CD4-positive, alpha-beta T cell treated with Interleukin-17A for 1 hour (primary cell): ENCODE data around the gene RMI2.
A peak's percentile ranks its signal among the peaks of the same experiment; 100 is the strongest.
"Not testable (repeated sequence)": the region's sequence is repeated elsewhere in the genome, so short reads cannot be mapped to it uniquely, and the experiment has no call there.

Source experiments
- DNase-seq: peaks from one replicate; pipeline ENCODE4 v3.0.0-alpha.2; 2020

RMI2 gene

GRCh38 chr16:11345040-11345862, at the start of gene RMI2:
Gene RMI2, plus strand, starts transcription at chr16:11345459. Its CDS starts 13 bp downstream, at chr16:11345472.
- DNase-seq = peak; percentile 96

GRCh38 chr16:11295672-11296071, 49.6 kb upstream of the RMI2 start:
- DNase-seq = no peak

GRCh38 chr16:11296351-11296705, 48.9 kb upstream of the RMI2 start:
- DNase-seq = no peak

- no peak for DNase-seq
These were observed 48.4 kb upstream of the RMI2 start for GRCh38 chr16:11296706-11297491.

- peak; percentile 65 for DNase-seq
These were observed 47.6 kb upstream of the RMI2 start for GRCh38 chr16:11297492-11298142.

- DNase-seq = no peak
These were observed 46.9 kb upstream of the RMI2 start for GRCh38 chr16:11298143-11298900.

- not testable (repeated sequence) for DNase-seq
These were observed 46.2 kb upstream of the RMI2 start for GRCh38 chr16:11298950-11299547.

- DNase-seq = no peak
These were observed 45.2 kb upstream of the RMI2 start for GRCh38 chr16:11299865-11300559.

- DNase-seq = no peak
These were observed 44.7 kb upstream of the RMI2 start for GRCh38 chr16:11300560-11300892.

GRCh38 chr16:11301645-11302501, 43.4 kb upstream of the RMI2 start:
- no peak for DNase-seq

GRCh38 chr16:11302977-11303376, 42.3 kb upstream of the RMI2 start:
- no peak for DNase-seq

GRCh38 chr16:11303405-11304138, 41.7 kb upstream of the RMI2 start:
- no peak for DNase-seq

GRCh38 chr16:11306381-11306780, 38.9 kb upstream of the RMI2 start:
- no peak for DNase-seq

GRCh38 chr16:11306997-11307638, 38.1 kb upstream of the RMI2 start:
- DNase-seq = no peak

- no peak for DNase-seq
These were observed 37.4 kb upstream of the RMI2 start for GRCh38 chr16:11307639-11308492.

GRCh38 chr16:11308493-11309283, 36.6 kb upstream of the RMI2 start:
- no peak for DNase-seq

- no peak for DNase-seq
These were observed 35.2 kb upstream of the RMI2 start for GRCh38 chr16:11309895-11310633.
